H9 (cell line): ENCODE measurements around the gene CTSH. TPM values are rescaled to one million over a fixed set of nuclear protein-coding genes. Genes with fewer than 3 reads are reported as not detected.

Experiments used
- DNase-seq: peaks from one replicate; pipeline ENCODE4 v3.0.0-alpha.2; 2017
- H2AFZ ChIP-seq: one replicate; pipeline ENCODE4 v1.6.1; 2013; ENCODE audit warnings: mild to moderate bottlenecking, low read length, control low read depth, moderate library complexity
- H2AK5ac ChIP-seq: 2 replicates; pipeline ENCODE4 v1.6.1; 2013; ENCODE audit warnings: low read length, control low read depth, mixed read lengths; ENCODE audit not compliant: insufficient read length
- H2BK120ac ChIP-seq: one replicate; pipeline ENCODE4 v1.6.1; 2013; ENCODE audit warnings: low read depth, mild to moderate bottlenecking, low read length, control low read depth, inconsistent platforms; ENCODE audit not compliant: poor library complexity, severe bottlenecking
- H2BK12ac ChIP-seq: 2 replicates; pipeline ENCODE4 v1.6.1; 2013; ENCODE audit warnings: low read length, control low read depth, mixed read lengths, low read depth; ENCODE audit not compliant: insufficient read length
- H2BK15ac ChIP-seq: 2 replicates; pipeline ENCODE4 v1.6.1; 2013; ENCODE audit warnings: low read depth, low read length, control low read depth
- H2BK20ac ChIP-seq: one replicate; pipeline ENCODE4 v1.6.1; 2013; ENCODE audit warnings: low read depth, mild to moderate bottlenecking, low read length, control low read depth, inconsistent platforms; ENCODE audit not compliant: poor library complexity, severe bottlenecking
- H2BK5ac ChIP-seq: 2 replicates; pipeline ENCODE4 v1.6.1; 2013; ENCODE audit warnings: low read length, control low read depth, mixed read lengths; ENCODE audit not compliant: insufficient read length
- H3K14ac ChIP-seq: 2 replicates; pipeline ENCODE4 v1.6.1; 2013; ENCODE audit warnings: low read length, control low read depth; ENCODE audit not compliant: insufficient read depth
- H3K18ac ChIP-seq: 2 replicates; pipeline ENCODE4 v1.6.1; 2013; ENCODE audit warnings: low read depth, mild to moderate bottlenecking, mixed read lengths, low read length, control low read depth; ENCODE audit not compliant: insufficient read length
- H3K23ac ChIP-seq: 2 replicates; pipeline ENCODE4 v1.6.1; 2013; ENCODE audit warnings: low read length, control low read depth, mixed read lengths, low read depth; ENCODE audit not compliant: insufficient read length
- H3K23me2 ChIP-seq: 2 replicates; pipeline ENCODE4 v1.6.1; 2013; ENCODE audit warnings: low read depth, mild to moderate bottlenecking, mixed read lengths, low read length, control low read depth; ENCODE audit not compliant: insufficient read length, poor library complexity, severe bottlenecking
- H3K27ac ChIP-seq: 2 replicates; pipeline ENCODE4 v1.5.1; 2013; ENCODE audit warnings: low read length, control low read depth, mixed read lengths, low read depth; ENCODE audit not compliant: insufficient read length
- H3K27me3 ChIP-seq: 2 replicates; pipeline ENCODE4 v1.6.1; 2013; ENCODE audit warnings: low read length, control low read depth, inconsistent platforms; ENCODE audit not compliant: insufficient read depth
- H3K4ac ChIP-seq: 2 replicates; pipeline ENCODE4 v1.6.1; 2013; ENCODE audit warnings: low read depth, mild to moderate bottlenecking, control low read depth, inconsistent platforms, low read length, moderate library complexity
- H3K4me1 ChIP-seq: 2 replicates; pipeline ENCODE4 v1.6.1; 2013; ENCODE audit warnings: low read length, control low read depth, inconsistent platforms; ENCODE audit not compliant: insufficient read depth
- H3K4me2 ChIP-seq: 2 replicates; pipeline ENCODE4 v1.6.1; 2013; ENCODE audit warnings: low read length, control low read depth, mixed read lengths; ENCODE audit not compliant: insufficient read length, insufficient read depth
- H3K56ac ChIP-seq: 2 replicates; pipeline ENCODE4 v1.6.1; 2013; ENCODE audit warnings: low read depth, mild to moderate bottlenecking, mixed read lengths, low read length, control low read depth; ENCODE audit not compliant: insufficient read length
- H3K79me1 ChIP-seq: 2 replicates; pipeline ENCODE4 v1.6.1; 2013; ENCODE audit warnings: low read depth, mild to moderate bottlenecking, moderate library complexity, low read length, control low read depth, inconsistent platforms; ENCODE audit not compliant: insufficient read depth, poor library complexity, severe bottlenecking
- H3K79me2 ChIP-seq: 2 replicates; pipeline ENCODE4 v1.6.1; 2013; ENCODE audit warnings: low read length, control low read depth, inconsistent platforms; ENCODE audit not compliant: insufficient read depth
- H3K9ac ChIP-seq: 2 replicates; pipeline ENCODE4 v1.6.1; 2013; ENCODE audit warnings: low read length, control low read depth, mixed read lengths; ENCODE audit not compliant: insufficient read length; ENCODE audit errors: extremely low read depth
- H3K9me3 ChIP-seq: one replicate; pipeline ENCODE4 v1.6.1; 2013; ENCODE audit warnings: low read depth, low read length, inconsistent platforms; ENCODE audit not compliant: control insufficient read depth
- H3T11ph ChIP-seq: one replicate; pipeline ENCODE4 v1.6.1; 2013; ENCODE audit warnings: mild to moderate bottlenecking, low read length, control low read depth, inconsistent platforms
- H4K20me1 ChIP-seq: one replicate; pipeline ENCODE4 v1.6.1; 2013; ENCODE audit not compliant: control insufficient read depth, insufficient read length, insufficient read depth
- H4K5ac ChIP-seq: 2 replicates; pipeline ENCODE4 v1.6.1; 2013; ENCODE audit warnings: low read depth, mild to moderate bottlenecking, mixed read lengths, low read length, control low read depth; ENCODE audit not compliant: insufficient read length
- H4K8ac ChIP-seq: replicated peaks from 2 replicates; pipeline ENCODE4 v1.6.1; 2013; ENCODE audit warnings: low read length, control low read depth, mixed read lengths, low read depth; ENCODE audit not compliant: insufficient read length
- H4K91ac ChIP-seq: 2 replicates; pipeline ENCODE4 v1.6.1; 2013; ENCODE audit warnings: low read depth, mild to moderate bottlenecking, moderate library complexity, mixed read lengths, low read length, control low read depth; ENCODE audit not compliant: insufficient read length
- H3K27ac Mint-ChIP-seq, 3 experiments: 2 replicates in 2 of 3; 3 replicates in 1 of 3; pipeline ENCODE4 v1.8.0; 2020 to 2021; ENCODE audit warnings: mixed read lengths in 3 of 3, mild to moderate bottlenecking in 1 of 3, moderate library complexity in 1 of 3
- H3K27me3 Mint-ChIP-seq: 2 replicates; pipeline ENCODE4 v1.8.0; 2021; ENCODE audit warnings: low read depth, mild to moderate bottlenecking, moderate library complexity, mixed read lengths
- H3K36me3 Mint-ChIP-seq, 3 experiments: 2 replicates in 2 of 3; 3 replicates in 1 of 3; pipeline ENCODE4 v1.8.0; 2020 to 2021; ENCODE audit warnings: low read depth in 3 of 3, mixed read lengths in 3 of 3; ENCODE audit not compliant: insufficient read depth in 1 of 3
- H3K4me1 Mint-ChIP-seq, 2 experiments: 2 replicates each; pipeline ENCODE4 v1.8.0; 2020; ENCODE audit warnings: mixed read lengths in 2 of 2
- H3K4me3 Mint-ChIP-seq, 2 experiments: 2 replicates in 1 of 2; 3 replicates in 1 of 2; pipeline ENCODE4 v1.8.0; 2020 to 2021; ENCODE audit warnings: mild to moderate bottlenecking in 2 of 2, mixed read lengths in 2 of 2, moderate library complexity in 1 of 2
- H3K9me3 Mint-ChIP-seq, 2 experiments: 2 replicates in 1 of 2; 3 replicates in 1 of 2; pipeline ENCODE4 v1.8.0; 2020; ENCODE audit warnings: mild to moderate bottlenecking in 2 of 2, mixed read lengths in 2 of 2, moderate library complexity in 1 of 2
- CTCF ChIP-seq: fragments of 200-600 bp; sonication (generic); conservative IDR thresholded peaks from 3 replicates; pipeline ENCODE4 v1.8.0; 2021; ENCODE audit warnings: antibody characterized with exemption, mild to moderate bottlenecking
- WGBS: extraction: QIAGEN DNeasy Blood & Tissue Kit; methylation state at CpG from one replicate; pipeline ENCODE4 v1.1.7; 2013; ENCODE audit warnings: missing lambda C conversion rate, low lambda C conversion rate, mixed read lengths; ENCODE audit not compliant: insufficient read length; ENCODE audit errors: extremely low coverage; 5-methylcytosine and 5-hydroxymethylcytosine counted together
- total RNA-seq: library from RNA; stranded (reverse); gene quantifications from 2 replicates; pipeline ENCODE4 v1.2.1, GENCODE V29; 2021

The CTSH gene
- total RNA-seq, 1 experiment from 2014 or later: 15.5 TPM

DNA sequence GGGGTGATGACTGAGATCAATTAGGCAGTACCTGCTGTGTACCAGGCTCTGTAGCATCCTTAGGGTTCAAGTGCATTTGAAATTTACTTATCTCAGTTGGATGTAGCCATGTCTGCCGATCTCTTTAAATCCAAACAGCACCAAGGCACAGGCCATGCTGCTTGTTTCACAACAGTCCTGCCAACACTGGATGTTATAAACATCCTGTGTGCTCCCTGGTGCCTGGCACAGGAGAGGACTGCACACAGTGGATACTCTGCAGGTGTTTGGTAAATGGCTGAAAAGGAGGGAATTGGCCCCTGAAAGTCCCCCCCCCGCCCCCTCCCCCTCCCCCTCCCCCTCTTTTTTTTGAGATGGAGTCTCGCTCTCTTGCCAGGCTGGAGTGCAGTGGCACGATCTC, 27.0 kb downstream of the CTSH start:
- Histone ChIP-seq H2BK5ac (no peak overlapping the region), H3K79me1 (no peaks in the 10 kb centered on the region), H3K18ac (no peak overlapping the region), H2AFZ (no peak overlapping the region), H3K23me2 (no peaks in the 10 kb centered on the region), H2BK15ac (no peak overlapping the region), H3T11ph (no peak overlapping the region), H3K4ac (no peak overlapping the region), H4K8ac (no peak overlapping the region), H3K56ac (no peak overlapping the region), H2BK20ac (no peak overlapping the region), H2BK120ac (no peak overlapping the region), H3K4me2 (no peak overlapping the region), H3K27ac (no peak overlapping the region), H4K5ac (no peak overlapping the region), H3K27me3 (no peaks in the 10 kb centered on the region), H4K20me1 (no peaks in the 10 kb centered on the region), H2BK12ac (no peak overlapping the region), H3K4me1 (no peaks in the 10 kb centered on the region), H2AK5ac (no peak overlapping the region), H4K91ac (no peak overlapping the region), H3K79me2 (no peaks in the 10 kb centered on the region), H3K9ac (no peak overlapping the region), H3K23ac (no peak overlapping the region), H3K9me3 (no peaks in the 10 kb centered on the region), H3K14ac (no peak overlapping the region)
- Mint-ChIP-seq H3K27ac (no peak overlapping the region), H3K4me3 (no peak overlapping the region), H3K36me3 (peaks cover 24 to 51% (median 33%) of the 10 kb centered on the region in 3 experiments; a peak in 6 of 7 replicates), H3K27me3 (no peaks in the 10 kb centered on the region), H3K4me1 (no peaks in the 10 kb centered on the region), H3K9me3 (no peaks in the 10 kb centered on the region)
- TF ChIP-seq CTCF: no peak
- DNase-seq: no peak
- no CpG with 5 or more reads among the region's 4 CpGs for WGBS
